Osteocyte (in vitro differentiated cells): ENCODE results near the gene ARMC12. TPM values are rescaled to one million over a fixed set of nuclear protein-coding genes. Genes with fewer than 3 reads are reported as not detected.

Source experiments
- DNase-seq: peaks from one replicate; pipeline ENCODE4 v3.0.0; 2021; ENCODE audit warnings: mixed read lengths; ENCODE audit not compliant: unreplicated experiment; ENCODE audit errors: extremely low spot score
- H3K27ac Mint-ChIP-seq: one replicate; pipeline ENCODE4 v1.8.0; 2021; ENCODE audit warnings: mild to moderate bottlenecking, mixed read lengths; ENCODE audit not compliant: unreplicated experiment
- H3K27me3 Mint-ChIP-seq: one replicate; pipeline ENCODE4 v1.8.0; 2021; ENCODE audit warnings: mixed read lengths; ENCODE audit not compliant: unreplicated experiment
- H3K36me3 Mint-ChIP-seq: one replicate; pipeline ENCODE4 v1.8.0; 2021; ENCODE audit warnings: mixed read lengths; ENCODE audit not compliant: unreplicated experiment
- H3K4me1 Mint-ChIP-seq: one replicate; pipeline ENCODE4 v1.8.0; 2021; ENCODE audit warnings: mixed read lengths; ENCODE audit not compliant: unreplicated experiment
- H3K4me3 Mint-ChIP-seq: one replicate; pipeline ENCODE4 v1.8.0; 2021; ENCODE audit warnings: mild to moderate bottlenecking, moderate library complexity, mixed read lengths; ENCODE audit not compliant: unreplicated experiment
- H3K9me3 Mint-ChIP-seq: one replicate; pipeline ENCODE4 v1.8.0; 2021; ENCODE audit warnings: mixed read lengths; ENCODE audit not compliant: unreplicated experiment
- total RNA-seq: library from RNA; stranded (reverse); gene quantifications from 2 replicates; pipeline ENCODE4 v1.2.1, GENCODE V29; 2021
- TF ChIP-seq, protein P1 (sequence below): fragments of 200-600 bp; sonication (generic); IDR thresholded peaks from 2 replicates; pipeline ENCODE4 v1.5.0; 2021; ENCODE audit warnings: antibody characterized with exemption, mild to moderate bottlenecking, moderate library complexity

Gene ARMC12
- total RNA-seq, 1 donor from 2014 or later = 2.5 TPM

DNA sequence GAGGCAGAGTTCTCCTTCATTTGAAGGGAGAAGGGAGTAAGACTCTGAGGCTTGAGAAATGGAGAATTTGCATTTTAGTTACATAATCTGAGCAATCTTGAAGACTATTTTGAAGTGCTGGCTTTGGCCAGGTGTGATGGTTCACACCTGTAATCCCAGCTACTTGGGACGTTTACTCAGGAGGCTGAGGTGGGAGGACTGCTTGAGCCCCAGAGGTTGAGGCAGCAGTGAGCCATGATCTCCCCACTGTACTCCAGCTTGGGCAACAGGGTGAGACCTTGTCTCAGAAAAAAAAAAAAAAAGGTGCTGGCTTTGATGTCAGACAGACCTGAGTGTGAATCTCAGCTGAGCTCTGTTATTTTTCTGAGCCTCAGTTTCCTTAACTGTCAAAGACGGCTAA lies 12.4 kb upstream of the ARMC12 start:
- H3K4me1 Mint-ChIP-seq = peaks cover 84% of the 10 kb centered on the region
- no peak for DNase-seq

DNA sequence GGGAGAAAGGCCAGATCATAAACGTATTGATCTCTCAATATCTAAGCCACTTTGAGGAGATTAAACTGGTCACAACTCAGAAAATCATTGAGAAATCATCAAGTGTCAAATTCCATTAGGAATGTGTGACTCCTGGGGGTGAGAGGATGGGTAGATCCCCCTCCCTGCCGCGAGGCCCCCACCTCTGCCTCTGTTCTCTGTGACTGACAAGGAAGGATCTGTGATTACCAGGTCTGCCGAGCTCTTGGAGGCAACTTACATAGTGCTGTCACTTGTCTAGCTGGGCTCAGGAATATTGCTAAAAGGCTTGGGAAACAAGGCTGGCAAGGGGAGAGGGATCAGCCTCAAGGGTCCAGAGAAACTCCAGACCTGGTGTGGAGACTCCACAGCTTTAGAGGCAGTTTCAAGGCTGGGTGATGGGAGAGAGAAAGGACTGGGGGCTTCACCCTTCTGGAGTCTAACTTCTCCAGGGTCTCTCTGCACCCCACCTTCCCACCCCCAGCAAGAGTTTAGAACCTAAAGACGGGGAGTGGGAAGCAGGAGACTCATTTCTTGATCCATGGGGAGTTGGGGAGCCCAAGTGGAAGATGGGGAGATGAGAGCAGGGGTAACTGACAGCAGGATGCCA lies 11.6 kb upstream of the ARMC12 start:
- Mint-ChIP-seq H3K9me3 (no peaks in the 10 kb centered on the region), H3K4me3 (peak overlapping the region; percentile 12), H3K4me1 (peaks cover 84% of the 10 kb centered on the region), H3K27me3 (no peaks in the 10 kb centered on the region), H3K27ac (peak overlapping the region; percentile 96), H3K36me3 (no peaks in the 10 kb centered on the region)
- TF ChIP-seq, protein P1, sequence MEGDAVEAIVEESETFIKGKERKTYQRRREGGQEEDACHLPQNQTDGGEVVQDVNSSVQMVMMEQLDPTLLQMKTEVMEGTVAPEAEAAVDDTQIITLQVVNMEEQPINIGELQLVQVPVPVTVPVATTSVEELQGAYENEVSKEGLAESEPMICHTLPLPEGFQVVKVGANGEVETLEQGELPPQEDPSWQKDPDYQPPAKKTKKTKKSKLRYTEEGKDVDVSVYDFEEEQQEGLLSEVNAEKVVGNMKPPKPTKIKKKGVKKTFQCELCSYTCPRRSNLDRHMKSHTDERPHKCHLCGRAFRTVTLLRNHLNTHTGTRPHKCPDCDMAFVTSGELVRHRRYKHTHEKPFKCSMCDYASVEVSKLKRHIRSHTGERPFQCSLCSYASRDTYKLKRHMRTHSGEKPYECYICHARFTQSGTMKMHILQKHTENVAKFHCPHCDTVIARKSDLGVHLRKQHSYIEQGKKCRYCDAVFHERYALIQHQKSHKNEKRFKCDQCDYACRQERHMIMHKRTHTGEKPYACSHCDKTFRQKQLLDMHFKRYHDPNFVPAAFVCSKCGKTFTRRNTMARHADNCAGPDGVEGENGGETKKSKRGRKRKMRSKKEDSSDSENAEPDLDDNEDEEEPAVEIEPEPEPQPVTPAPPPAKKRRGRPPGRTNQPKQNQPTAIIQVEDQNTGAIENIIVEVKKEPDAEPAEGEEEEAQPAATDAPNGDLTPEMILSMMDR = no peak
- no peak for DNase-seq

More for the DNA sequence above, 12.4 kb upstream of the ARMC12 start:
- H3K4me3 Mint-ChIP-seq = no peak overlapping the region
- TF ChIP-seq, protein P1 = no peak
- peak overlapping the region; percentile 67 for H3K27ac Mint-ChIP-seq
- H3K9me3 Mint-ChIP-seq = no peaks in the 10 kb centered on the region
- H3K27me3 Mint-ChIP-seq = no peaks in the 10 kb centered on the region
- no peaks in the 10 kb centered on the region for H3K36me3 Mint-ChIP-seq

DNA sequence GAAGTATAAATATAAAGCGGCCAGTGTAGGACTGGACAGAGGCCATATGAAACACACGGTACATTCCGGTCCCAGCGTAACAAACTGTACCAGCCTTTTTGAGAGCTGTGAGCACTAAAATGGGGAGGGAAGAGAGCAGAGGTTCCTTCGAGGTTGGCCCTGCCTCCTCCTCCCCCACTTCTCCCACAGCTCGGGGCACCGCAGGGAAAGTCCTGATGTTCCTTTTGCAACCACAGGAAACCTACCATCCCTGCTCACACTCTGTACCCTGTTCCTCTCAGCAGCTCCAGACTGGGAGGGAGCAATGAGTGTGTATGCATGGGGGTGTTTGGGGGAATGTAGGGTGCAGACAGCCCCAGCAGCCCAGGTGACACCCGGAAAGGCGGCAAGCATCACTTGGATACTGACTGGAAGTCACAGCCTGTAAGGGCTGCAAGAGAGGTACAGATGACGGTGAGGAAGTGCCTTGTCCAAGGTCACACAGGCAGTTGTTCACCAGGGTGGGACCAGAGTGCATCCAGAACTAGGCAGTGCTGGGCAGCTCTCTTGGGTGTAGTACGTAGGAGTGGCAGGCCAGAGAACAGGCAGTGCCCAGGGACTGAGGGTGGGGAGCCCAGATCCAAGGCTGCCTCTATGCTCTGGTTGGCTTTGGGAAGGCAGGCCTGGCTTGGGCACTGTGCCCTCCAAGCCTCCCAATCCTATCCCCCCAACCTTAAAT lies 11.0 kb upstream of the ARMC12 start:
- TF ChIP-seq, protein P1 = no peak
- DNase-seq = no peak
- Mint-ChIP-seq H3K9me3 (no peaks in the 10 kb centered on the region), H3K27ac (peak overlapping the region; percentile 96), H3K4me1 (peaks cover 83% of the 10 kb centered on the region), H3K4me3 (peak overlapping the region; percentile 45), H3K36me3 (no peaks in the 10 kb centered on the region), H3K27me3 (no peaks in the 10 kb centered on the region)

DNA sequence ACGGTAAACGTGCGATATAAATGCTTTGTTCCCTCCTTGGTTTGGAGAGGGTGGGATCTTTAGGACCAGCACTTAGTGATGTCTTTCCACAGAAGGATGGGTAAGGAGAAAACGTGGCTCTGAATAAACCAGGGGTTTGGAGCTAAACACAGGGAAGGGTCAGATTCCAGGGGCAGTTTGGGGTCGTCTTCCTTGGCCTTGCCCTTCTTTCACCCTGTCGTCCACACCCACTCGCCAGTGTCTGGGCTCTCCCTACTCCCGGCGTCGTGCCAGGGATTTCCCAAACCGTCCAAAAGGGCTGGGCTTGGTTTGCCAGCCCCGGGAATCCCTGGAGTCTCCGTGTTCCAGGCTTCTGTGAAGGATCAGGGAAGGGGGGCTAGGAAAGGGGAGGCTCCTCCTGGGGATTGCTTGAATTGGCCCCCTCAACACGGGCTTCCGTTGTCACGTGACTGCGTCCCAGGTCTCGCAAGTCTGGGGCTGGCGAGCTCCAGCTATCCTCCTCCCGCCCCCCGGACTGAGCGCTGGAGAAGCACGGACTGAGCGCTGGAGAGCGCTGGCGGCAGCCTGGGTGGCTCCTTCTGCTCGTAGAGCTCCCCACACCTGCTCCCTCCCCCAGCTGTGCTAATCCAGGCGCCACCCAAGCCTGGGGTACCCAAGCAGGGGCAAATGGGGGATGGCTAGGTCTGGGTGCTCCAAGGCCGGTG lies 9.4 kb upstream of the ARMC12 start:
- H3K27me3 Mint-ChIP-seq = no peaks in the 10 kb centered on the region
- H3K36me3 Mint-ChIP-seq = no peaks in the 10 kb centered on the region
- H3K9me3 Mint-ChIP-seq = no peaks in the 10 kb centered on the region
- H3K27ac Mint-ChIP-seq = peak overlapping the region; percentile 96
- DNase-seq = peak; percentile 92
- TF ChIP-seq, protein P1 = no peak
- peak overlapping the region; percentile 73 for H3K4me3 Mint-ChIP-seq
- H3K4me1 Mint-ChIP-seq = peaks cover 81% of the 10 kb centered on the region
